ENCODE results near the gene PFKP.
"Not testable (repeated sequence)": the region's sequence is repeated elsewhere in the genome, so short reads cannot be mapped to it uniquely, and the experiment has no call there.

The PFKP gene

DNA sequence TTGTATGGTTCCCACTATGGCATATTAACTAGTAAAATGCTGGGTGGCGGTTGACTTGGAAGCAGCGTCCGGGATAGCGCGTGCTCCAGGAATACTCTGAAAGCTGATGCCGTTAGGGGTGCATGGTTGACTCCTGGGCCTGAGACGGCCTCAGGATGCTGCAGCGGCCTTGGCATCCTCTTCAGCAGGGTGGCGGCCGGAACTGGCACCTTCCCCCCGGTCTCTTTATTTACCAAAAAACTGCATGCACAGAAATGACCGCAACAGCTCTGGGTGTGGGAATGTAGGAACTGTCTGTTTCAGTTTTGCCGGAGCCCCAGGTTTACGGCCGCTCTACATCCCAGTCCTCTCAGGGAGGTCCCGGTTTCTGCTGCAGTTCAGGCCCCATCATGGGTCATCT is 28.8 kb downstream of the PFKP start:
- in situ Hi-C loops (cut with MboI; ENCODE audit: low sequenced_read_pairs), result no loop called here

DNA sequence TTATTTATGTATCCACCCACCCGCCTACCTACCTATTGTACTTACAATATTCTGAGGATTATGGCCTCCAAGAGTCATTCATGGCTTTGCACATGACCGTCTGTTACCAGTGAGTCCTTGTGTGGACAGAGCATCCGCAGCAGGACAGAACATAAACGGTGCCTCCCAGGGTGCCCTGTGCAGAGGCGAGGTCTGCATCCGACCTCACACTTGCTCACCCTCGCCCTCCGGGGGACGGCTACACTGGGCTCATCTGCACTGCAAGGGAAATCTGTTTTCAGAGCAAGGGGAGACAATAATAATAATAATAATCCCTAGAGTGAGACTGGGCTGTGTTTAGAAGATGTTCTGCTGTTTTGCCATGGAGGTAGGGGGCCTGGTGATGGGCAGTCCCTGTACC is 29.8 kb downstream of the PFKP start:
- in situ Hi-C loops (cut with MboI; ENCODE audit: low sequenced_read_pairs), result no loop called here

DNA sequence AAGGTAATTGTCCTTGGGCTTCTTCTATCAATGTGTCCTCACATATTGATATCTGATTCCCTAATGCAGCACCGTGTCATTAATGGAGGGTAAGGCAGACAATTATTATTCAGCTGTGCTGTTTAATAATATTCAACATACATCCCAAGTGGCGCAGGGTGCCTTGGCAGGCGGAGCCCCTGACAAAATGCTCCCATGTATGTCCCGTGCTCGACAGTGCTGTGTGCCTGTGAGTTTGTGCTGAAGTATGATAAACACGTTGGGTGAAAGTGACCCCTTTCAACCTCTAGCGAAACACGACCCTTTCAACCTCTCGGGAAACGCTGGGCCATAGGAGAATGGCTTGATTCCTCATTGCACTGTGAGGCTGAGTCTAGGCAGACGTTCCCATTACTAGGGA is 31.3 kb downstream of the PFKP start:
- in situ Hi-C loops (cut with MboI; ENCODE audit: low sequenced_read_pairs), result no loop called here

- in situ Hi-C loops (cut with MboI; ENCODE audit: low sequenced_read_pairs), result no loop called here
These were observed 32.1 kb downstream of the PFKP start for GRCh38 chr10:3099291-3100092.

DNA sequence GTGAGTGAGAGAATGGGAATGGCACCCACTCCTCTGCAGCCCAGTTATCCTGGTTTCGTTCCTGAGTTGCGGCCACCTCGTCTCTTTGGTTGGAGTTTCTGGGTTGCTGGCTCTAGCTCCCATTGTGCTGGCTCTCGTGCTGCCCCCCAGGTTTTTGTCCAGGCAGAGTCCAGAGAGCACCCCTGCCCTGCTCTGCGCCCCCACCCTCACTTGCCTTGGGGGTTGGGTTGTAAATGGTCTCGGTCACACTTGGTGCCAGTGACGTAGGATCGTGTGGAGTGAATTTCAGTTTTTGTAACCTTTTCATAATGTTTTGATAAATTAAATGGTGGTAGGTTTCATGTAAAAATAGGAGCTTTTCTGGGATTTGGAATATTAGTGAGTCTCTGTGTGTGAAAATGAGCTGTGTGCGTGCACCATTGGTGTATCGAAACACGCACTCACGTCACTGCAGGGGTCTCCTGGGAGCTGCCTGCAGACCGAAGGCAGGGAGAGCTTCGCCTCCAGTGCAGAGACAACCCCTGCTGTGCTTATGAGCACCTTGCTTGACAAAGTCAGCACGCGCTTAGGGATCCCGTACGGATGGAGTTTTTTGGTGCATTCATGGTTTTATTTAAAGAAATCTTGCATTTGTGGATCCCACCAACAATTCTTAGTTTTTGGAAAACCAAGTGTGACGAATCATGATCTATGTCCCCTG is 32.9 kb downstream of the PFKP start:
- in situ Hi-C loops (cut with MboI; ENCODE audit: low sequenced_read_pairs), result no loop called here

GRCh38 chr10:3100856-3101640 is 33.7 kb downstream of the PFKP start:
- in situ Hi-C loops (cut with MboI; ENCODE audit: low sequenced_read_pairs), result no loop called here

- in situ Hi-C loops (cut with MboI; ENCODE audit: low sequenced_read_pairs), result no loop called here
These were observed 35.5 kb downstream of the PFKP start for GRCh38 chr10:3102720-3103427.

DNA sequence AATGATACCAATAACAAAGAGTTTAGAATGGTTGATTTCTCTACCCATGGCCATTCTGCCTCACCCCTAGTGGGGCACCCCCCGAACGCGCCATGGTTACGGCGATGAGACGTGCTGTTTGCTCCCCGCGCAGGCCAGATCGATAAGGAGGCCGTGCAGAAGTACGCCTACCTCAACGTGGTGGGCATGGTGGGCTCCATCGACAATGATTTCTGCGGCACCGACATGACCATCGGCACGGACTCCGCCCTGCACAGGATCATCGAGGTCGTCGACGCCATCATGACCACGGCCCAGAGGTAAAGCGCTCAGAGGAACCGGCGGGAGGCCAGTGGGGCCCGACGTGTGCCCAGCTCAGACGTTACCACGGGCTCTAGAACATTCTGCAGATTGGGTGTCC is 36.3 kb downstream of the PFKP start:
- in situ Hi-C loops (cut with MboI; ENCODE audit: low sequenced_read_pairs), result no loop called here

GRCh38 chr10:3104251-3104918 is 37.0 kb downstream of the PFKP start:
- in situ Hi-C loops (cut with MboI; ENCODE audit: low sequenced_read_pairs), result no loop called here

GRCh38 chr10:3105166-3105565 is 37.8 kb downstream of the PFKP start:
- in situ Hi-C loops (cut with MboI; ENCODE audit: low sequenced_read_pairs), result no loop called here

GRCh38 chr10:3105905-3106304 is 38.6 kb downstream of the PFKP start:
- in situ Hi-C loops (cut with MboI; ENCODE audit: low sequenced_read_pairs), result no loop called here

DNA sequence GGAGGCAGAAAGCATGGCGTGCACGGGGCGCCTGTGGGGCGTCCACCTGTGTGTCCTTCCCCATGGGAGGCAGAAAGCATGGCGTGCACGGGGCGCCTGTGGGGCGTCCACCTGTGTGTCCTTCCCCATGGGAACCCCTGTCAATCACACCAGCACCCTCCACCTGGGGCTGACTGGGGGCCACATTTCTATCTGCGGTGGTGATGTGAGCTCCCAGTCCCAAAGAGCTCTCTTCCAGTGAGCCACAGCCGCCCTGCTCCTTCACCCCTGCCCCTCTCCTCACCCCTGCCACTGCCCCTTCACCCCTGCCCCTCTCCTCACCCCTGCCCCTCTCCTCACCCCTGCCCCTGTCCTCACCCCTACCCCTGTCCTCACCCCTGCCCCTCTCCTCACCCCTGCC is 39.0 kb downstream of the PFKP start:
- in situ Hi-C loops (cut with MboI; ENCODE audit: low sequenced_read_pairs), result not testable (repeated sequence)

DNA sequence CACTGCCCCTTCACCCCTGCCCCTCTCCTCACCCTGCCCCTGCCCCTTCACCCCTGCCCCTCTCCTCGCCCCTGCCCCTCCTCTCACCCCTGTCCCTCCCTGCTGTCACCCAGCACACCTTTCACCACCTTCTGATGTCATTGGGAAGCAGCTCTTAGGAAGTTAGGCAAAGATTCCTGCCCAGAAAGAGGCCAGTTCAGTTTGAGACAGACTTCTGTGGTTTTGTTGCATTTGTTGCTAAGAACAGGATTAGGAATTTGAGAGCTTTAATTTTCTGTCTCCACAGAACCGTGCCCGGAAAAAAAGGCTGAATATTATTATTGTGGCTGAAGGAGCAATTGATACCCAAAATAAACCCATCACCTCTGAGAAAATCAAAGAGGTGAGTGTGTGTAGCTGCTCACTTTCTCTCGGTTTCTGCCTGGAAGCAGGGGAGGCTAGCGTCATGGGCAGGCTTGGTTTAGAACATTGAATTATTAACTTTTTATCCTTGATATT is 39.6 kb downstream of the PFKP start:
- in situ Hi-C loops (cut with MboI; ENCODE audit: low sequenced_read_pairs), result no loop called here

GRCh38 chr10:3107426-3107961 is 40.1 kb downstream of the PFKP start:
- in situ Hi-C loops (cut with MboI; ENCODE audit: low sequenced_read_pairs), result no loop called here

DNA sequence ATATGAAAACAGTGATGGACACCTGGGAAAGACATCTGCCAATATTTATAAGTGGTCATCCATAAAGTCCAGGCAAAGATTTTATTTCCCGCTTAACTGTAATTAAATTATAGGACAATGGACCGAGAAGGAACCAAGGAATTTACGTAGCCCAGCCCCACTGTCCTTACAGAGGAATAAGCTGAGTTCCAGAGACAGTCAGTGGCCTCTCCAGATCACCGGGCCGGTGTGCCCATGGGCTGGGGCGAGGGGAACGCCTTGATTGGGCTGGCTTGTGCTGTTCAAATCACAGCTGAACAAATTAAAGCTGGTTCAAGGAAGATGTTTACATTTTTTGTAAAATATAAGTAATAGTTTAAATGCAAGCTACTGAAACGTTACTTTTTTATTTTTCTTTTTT is 40.7 kb downstream of the PFKP start:
- in situ Hi-C loops (cut with MboI; ENCODE audit: low sequenced_read_pairs), result no loop called here

- in situ Hi-C loops (cut with MboI; ENCODE audit: low sequenced_read_pairs), result no loop called here
These were observed 41.3 kb downstream of the PFKP start for GRCh38 chr10:3108575-3109105.

GRCh38 chr10:3109196-3109595 is 41.8 kb downstream of the PFKP start:
- in situ Hi-C loops (cut with MboI; ENCODE audit: low sequenced_read_pairs), result no loop called here

DNA sequence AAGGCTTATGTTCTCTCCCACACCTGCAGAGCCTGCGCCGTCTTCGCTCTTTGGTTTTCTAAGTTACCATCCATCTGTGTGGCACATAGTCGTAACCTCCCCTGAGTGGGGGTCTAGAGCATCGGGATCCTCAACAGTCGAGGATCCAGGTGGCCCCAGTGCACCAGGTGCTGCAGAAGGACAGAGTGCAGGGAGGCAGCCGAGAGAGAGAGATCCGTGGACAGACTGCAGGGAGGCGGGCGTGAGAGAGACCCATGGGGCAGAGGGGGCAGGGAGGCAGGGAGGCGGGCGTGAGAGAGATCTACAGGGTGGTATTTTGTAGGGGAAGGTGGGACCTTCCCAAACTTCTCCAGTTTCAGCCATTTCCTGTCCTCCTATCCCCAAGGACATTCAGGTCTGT is 42.3 kb downstream of the PFKP start:
- in situ Hi-C loops (cut with MboI; ENCODE audit: low sequenced_read_pairs), result no loop called here

DNA sequence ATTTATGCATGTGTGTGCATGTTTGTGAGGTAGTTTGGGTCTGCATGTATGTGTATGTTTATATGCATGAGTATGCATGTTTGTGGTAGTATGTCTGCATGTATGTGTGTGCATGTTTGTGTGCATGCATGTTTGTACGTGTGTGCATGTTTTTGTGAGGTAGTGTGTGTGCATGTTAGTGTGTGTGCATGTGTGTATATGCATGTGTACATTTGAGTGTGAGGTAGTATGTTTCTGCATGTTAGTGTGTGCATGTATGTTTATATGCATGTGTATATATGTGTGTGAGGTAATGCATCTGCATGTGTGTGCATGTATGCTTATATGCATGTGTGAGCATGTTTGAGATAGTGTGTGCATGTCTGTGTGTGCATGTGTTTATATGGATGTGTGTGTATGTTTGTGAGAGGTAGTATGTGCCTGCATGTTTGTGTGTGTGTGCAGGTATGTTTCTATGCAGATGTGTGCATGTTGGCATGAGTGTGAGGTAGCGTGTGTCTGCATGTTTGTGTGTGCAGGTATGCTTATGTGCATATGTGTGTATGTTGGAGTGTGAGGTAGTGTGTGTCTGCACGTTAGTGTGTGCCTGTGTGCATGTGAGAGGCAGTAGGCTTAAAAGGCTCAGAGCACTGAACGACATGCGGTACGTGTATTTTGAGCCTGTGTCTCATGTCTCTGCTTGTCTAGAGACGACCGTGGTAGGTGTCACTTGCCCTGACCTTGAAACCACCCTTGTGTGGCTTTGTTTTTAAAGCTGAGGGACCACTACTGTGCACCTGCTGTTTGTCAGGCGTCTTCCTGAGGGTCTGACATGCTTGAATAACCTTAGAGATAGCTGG is 43.7 kb downstream of the PFKP start:
- in situ Hi-C loops (cut with MboI; ENCODE audit: low sequenced_read_pairs), result no loop called here
